ENCODE data around the gene RUVBL1.

- TF ChIP-seq CTCF (IDR thresholded peaks at IDR 0.05; ENCODE audit: low read depth, low read length, missing input control) (no peak), NR2F2 (IDR thresholded peaks at IDR 0.05) (no peak), SP1 (IDR thresholded peaks at IDR 0.05) (no peak), EGR1 (IDR thresholded peaks at IDR 0.05; ENCODE audit: low read depth in 2 of 2) (no peak), TAF1 (conservative IDR thresholded peaks at IDR 0.05) (no peak), GABPA (IDR thresholded peaks at IDR 0.05 in 1 of 2, conservative IDR thresholded peaks at IDR 0.05 in 1 of 2) (peak in 1 of 2 donors; percentile 30)
- TF ChIP-seq, protein P1, sequence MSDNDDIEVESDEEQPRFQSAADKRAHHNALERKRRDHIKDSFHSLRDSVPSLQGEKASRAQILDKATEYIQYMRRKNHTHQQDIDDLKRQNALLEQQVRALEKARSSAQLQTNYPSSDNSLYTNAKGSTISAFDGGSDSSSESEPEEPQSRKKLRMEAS (IDR thresholded peaks at IDR 0.05) = no peak
- TF ChIP-seq, protein P2, sequence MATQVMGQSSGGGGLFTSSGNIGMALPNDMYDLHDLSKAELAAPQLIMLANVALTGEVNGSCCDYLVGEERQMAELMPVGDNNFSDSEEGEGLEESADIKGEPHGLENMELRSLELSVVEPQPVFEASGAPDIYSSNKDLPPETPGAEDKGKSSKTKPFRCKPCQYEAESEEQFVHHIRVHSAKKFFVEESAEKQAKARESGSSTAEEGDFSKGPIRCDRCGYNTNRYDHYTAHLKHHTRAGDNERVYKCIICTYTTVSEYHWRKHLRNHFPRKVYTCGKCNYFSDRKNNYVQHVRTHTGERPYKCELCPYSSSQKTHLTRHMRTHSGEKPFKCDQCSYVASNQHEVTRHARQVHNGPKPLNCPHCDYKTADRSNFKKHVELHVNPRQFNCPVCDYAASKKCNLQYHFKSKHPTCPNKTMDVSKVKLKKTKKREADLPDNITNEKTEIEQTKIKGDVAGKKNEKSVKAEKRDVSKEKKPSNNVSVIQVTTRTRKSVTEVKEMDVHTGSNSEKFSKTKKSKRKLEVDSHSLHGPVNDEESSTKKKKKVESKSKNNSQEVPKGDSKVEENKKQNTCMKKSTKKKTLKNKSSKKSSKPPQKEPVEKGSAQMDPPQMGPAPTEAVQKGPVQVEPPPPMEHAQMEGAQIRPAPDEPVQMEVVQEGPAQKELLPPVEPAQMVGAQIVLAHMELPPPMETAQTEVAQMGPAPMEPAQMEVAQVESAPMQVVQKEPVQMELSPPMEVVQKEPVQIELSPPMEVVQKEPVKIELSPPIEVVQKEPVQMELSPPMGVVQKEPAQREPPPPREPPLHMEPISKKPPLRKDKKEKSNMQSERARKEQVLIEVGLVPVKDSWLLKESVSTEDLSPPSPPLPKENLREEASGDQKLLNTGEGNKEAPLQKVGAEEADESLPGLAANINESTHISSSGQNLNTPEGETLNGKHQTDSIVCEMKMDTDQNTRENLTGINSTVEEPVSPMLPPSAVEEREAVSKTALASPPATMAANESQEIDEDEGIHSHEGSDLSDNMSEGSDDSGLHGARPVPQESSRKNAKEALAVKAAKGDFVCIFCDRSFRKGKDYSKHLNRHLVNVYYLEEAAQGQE (IDR thresholded peaks at IDR 0.05) = no peak
- TF ChIP-seq, protein P3, sequence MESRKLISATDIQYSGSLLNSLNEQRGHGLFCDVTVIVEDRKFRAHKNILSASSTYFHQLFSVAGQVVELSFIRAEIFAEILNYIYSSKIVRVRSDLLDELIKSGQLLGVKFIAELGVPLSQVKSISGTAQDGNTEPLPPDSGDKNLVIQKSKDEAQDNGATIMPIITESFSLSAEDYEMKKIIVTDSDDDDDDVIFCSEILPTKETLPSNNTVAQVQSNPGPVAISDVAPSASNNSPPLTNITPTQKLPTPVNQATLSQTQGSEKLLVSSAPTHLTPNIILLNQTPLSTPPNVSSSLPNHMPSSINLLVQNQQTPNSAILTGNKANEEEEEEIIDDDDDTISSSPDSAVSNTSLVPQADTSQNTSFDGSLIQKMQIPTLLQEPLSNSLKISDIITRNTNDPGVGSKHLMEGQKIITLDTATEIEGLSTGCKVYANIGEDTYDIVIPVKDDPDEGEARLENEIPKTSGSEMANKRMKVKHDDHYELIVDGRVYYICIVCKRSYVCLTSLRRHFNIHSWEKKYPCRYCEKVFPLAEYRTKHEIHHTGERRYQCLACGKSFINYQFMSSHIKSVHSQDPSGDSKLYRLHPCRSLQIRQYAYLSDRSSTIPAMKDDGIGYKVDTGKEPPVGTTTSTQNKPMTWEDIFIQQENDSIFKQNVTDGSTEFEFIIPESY (IDR thresholded peaks at IDR 0.05) = peak; percentile 97
Measured at GRCh38 chr3:128051837-128052594, 71.6 kb downstream of the RUVBL1 start, which contains the start of gene SEC61A1.

Measured in liver (tissue), 3 donors.